OCI-LY7 (cell line): ENCODE results near the gene CARMIL1.

Experiments used
- EZH2phosphoT487 ChIP-seq: fragments of 200-600 bp; sonication (generic); IDR thresholded peaks from 2 replicates; pipeline ENCODE4 v1.6.1; 2018; ENCODE audit warnings: low read depth, borderline replicate concordance, mild to moderate bottlenecking, mixed run types, antibody characterized with exemption, low read length, moderate library complexity, mixed read lengths
- TF ChIP-seq, protein P1 (sequence below): fragments of 200-600 bp; sonication (generic); conservative IDR thresholded peaks from 2 replicates; pipeline ENCODE4 v1.5.1; 2014; ENCODE audit warnings: mild to moderate bottlenecking, antibody characterized with exemption, low read length, moderate library complexity, mixed read lengths

DNA sequence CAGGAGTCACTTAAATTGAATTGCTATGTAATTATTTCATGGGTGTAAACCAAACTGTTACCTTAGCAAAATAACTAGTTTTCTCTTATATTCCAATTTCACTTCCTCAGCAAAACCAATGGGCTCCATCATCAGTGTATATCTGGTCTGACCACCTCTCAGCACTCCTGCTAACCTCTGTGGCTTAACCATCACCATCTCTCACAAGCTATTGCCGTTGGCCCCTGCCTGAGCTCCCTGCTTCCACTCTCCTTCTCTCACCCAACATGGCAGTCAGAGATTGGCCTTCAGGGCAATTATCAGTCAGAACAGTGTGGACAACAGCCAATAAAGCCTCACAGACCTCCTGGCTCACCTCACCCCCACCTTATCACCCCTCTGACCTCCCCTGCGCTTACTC is 124.0 kb downstream of the CARMIL1 start:
- TF ChIP-seq, protein P1, sequence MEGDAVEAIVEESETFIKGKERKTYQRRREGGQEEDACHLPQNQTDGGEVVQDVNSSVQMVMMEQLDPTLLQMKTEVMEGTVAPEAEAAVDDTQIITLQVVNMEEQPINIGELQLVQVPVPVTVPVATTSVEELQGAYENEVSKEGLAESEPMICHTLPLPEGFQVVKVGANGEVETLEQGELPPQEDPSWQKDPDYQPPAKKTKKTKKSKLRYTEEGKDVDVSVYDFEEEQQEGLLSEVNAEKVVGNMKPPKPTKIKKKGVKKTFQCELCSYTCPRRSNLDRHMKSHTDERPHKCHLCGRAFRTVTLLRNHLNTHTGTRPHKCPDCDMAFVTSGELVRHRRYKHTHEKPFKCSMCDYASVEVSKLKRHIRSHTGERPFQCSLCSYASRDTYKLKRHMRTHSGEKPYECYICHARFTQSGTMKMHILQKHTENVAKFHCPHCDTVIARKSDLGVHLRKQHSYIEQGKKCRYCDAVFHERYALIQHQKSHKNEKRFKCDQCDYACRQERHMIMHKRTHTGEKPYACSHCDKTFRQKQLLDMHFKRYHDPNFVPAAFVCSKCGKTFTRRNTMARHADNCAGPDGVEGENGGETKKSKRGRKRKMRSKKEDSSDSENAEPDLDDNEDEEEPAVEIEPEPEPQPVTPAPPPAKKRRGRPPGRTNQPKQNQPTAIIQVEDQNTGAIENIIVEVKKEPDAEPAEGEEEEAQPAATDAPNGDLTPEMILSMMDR = no peak
- TF ChIP-seq EZH2phosphoT487 = no peak
